Mesenteric fat pad (tissue), 1 donor: Measurements from ENCODE around the gene FAM114A2. TPM values are rescaled to one million over a fixed set of nuclear protein-coding genes. Genes with fewer than 3 reads are reported as not detected.
"Not testable (repeated sequence)": the region's sequence is repeated elsewhere in the genome, so short reads cannot be mapped to it uniquely, and the experiment has no call there.

Source experiments
- DNase-seq: peaks from one replicate; pipeline ENCODE4 v3.0.0-alpha.2; 2020; ENCODE audit warnings: low spot score
- long read RNA-seq: library from polyadenylated mRNA; unstranded; transcript quantifications from one replicate; pipeline ENCODE4 v2.0.0, GENCODE V29; 2020
- total RNA-seq: library from RNA; stranded (reverse); fragmentation: NEBNext Ultra II Directional; extraction: Animal tissue kit (Norgen Biotek cat#: 25700); gene quantifications from one replicate; pipeline ENCODE4 v1.2.1, GENCODE V29; 2021
- donor health status: DM: yes; HTN: yes; CAD: no.

The FAM114A2 gene
- total RNA-seq = 29.2 TPM
- long read RNA-seq, full-length matches to known transcripts = 22 of 37 reads
- long read RNA-seq, partial matches to known transcripts = 9 of 37 reads
- long read RNA-seq, other reads (novel, unspliced or antisense) = 6 of 37 reads

GRCh38 chr5:154038707-154039457, at the start of gene FAM114A2, which contains the start of gene MFAP3:
Gene FAM114A2 (minus strand): TSS chr5:154038910. CDS start chr5:154034953, 3,957 bp downstream.
Gene MFAP3 (plus strand): TSS chr5:154038967. CDS start chr5:154049723, 10,756 bp downstream.
- peak; percentile 98 for DNase-seq

DNA sequence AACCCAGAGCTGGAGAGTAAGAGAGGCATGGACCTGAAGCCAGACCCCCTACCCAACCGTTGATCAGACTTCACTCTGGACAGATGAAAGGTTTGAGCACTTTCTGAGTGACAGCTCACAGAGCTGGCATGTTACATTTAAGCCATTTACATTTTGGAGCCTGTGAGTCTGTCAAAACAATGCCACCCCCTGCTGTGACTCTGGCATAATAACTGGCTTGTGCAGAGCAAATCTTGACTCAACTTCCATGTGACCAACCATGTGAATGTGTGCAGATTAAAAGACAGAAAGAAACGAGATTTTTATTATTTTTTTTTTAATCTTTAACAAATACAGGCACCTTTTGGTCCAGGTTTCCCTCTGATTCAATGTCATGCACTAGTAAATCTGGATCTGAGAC, 48.5 kb upstream of the FAM114A2 start:
- no peak for DNase-seq

DNA sequence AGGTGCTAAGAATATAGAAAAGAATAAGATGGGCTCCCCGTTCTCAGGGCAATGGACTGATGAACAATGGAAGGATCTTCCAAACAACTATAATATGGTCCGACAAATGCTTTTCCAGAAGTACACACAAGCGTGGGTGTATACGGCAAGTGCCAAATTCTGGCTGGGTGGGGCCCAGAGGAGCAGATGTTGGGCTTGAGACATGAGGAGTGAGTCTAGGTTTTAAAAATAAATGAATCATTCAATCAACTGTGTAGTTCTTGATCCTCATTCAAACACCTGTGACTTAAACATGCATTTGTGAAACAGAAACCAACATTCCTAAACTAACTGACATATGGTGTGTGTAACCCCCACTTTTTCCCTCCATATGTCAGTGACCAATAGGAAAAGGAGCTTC, 47.9 kb upstream of the FAM114A2 start:
- DNase-seq = no peak

- no peak for DNase-seq
These were observed 47.4 kb upstream of the FAM114A2 start for GRCh38 chr5:154086146-154086545.

GRCh38 chr5:154084062-154084639, 45.4 kb upstream of the FAM114A2 start:
- no peak for DNase-seq

DNA sequence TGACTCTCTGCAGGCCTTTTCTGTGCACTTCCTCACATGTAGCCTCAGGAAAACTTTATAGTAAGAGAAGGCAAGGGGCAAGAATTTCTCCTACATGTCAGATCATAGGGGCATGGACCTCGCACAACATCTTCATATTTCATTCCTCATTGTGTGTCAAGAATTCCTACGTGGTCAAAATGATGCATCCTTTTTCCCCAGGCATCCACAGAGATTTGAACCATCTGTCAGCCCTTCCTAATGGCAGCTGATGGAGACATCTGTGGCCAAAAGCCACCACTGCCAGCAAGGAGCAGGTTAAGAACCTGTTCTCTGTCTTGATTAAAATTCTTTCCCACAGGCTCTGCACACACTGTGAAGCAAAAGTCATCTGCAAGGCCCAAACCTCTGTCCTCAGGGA, 42.5 kb upstream of the FAM114A2 start:
- DNase-seq = no peak

GRCh38 chr5:154078272-154078671, 39.6 kb upstream of the FAM114A2 start:
- DNase-seq = no peak

- no peak for DNase-seq
These were observed 39.0 kb upstream of the FAM114A2 start for GRCh38 chr5:154077696-154078095.

- no peak for DNase-seq
These were observed 37.7 kb upstream of the FAM114A2 start for GRCh38 chr5:154076240-154076922.

DNA sequence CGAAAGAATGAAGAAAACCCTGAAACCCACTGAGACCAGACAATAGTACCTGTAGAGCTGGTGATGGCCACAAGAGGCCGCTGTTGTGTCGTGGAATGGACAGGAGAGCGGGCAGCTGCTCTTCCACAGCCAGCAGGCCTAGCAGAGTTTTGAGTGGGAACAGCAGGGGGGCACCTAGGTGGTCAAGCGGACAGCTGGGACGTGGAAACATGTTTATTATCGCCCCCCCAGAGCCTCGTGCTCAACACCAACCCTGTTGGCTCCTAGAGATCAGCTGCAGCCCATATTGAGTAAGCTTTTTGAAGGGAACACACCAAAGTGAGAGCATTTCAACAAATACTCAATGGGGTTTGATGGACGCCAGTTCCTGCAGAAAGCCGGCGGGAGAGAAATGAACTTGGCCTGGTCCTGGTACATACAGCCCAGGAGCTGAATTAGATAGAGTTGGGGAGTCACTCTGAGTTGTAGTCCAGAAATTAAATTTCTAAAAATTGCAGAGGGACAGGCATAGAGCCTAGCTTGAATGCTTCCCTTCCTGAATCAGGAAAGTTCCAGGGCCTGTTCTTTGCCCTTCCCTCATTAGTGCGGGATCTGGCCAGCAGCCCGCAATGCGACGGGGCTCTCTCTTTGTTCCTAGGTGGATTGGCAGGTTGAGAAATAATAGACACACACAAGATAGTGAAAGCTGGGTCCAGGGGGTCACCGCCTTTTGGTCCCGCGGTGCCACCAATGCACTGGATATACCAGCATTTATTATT, 33.9 kb upstream of the FAM114A2 start:
- DNase-seq = peak; percentile 91

- no peak for DNase-seq
These were observed 33.2 kb upstream of the FAM114A2 start for GRCh38 chr5:154071799-154072413.

DNA sequence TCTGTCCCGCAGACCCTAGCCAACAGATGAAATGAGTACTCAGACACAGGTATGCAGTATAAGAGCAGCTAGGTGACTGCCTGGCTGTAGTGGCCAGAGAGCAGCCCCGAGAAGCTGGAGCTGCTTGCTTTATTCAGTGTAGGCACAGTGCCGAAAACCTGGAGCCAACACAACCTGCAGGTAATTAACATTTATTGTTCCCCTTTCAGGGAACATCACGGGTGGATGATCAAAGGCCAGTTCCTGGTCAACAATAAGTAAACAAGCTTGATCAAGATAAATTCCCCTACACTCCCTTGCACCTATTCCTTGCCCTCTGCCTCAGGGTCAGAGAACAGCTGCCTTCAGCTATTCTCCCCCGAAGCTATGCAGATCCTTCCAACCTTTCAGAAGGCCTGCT, 31.1 kb upstream of the FAM114A2 start:
- not testable (repeated sequence) for DNase-seq

GRCh38 chr5:154065971-154066370, 27.3 kb upstream of the FAM114A2 start:
- DNase-seq = no peak

DNA sequence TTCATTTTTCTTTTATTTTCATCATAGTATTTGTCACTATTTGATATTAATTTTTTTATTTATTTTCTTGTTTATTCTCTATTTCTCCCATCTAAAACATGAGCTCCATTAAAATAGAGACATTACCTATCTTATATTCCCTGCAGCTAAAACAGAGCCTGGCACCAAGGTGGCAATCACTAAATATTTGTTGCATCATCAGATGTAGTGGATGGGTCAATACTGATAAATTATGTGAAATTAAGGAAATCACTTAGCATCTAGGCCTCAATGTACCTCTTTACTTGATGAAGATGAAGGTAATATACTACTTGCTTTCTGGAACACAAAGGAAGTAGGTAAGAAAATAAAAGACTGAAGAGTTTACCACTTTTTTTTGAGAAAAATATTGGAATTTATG, 24.7 kb upstream of the FAM114A2 start:
- no peak for DNase-seq

DNA sequence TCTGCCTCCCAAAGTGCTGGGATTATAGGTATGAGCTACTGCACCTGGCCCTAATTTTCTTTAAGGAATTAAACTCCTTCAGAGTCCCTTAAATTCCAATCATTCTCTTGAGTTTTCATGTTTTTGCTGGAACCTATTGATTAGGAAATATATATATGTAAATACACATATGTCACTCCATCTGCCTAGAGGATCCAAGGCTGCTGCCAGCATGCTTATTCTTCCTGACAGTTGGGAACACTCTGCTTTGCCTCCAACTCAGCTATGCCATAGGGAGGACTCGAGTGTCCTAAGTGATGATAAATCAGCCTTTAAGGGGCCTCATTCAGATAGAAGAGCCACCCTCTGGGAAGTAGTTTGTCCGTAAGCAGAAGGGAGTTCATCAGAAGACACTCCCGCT, 21.9 kb upstream of the FAM114A2 start:
- no peak for DNase-seq

DNA sequence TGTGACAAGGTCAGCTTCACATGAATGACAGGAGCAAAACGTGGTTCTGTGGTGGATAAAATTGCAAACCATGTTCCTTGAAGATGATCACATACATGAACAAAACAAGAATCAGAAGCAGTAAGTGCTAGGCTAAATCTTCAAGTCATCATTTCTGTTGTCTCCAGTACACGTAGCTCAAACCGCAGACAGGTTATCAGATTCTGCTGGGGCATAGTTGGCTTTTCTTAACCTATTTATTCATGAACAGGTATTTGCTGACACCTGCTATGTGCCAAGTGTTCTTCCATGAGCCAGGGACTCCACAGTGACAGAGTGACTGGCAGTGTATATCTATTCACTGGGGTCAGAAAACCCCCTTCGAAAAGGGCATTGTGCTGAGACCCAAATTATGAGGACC, 20.9 kb upstream of the FAM114A2 start:
- DNase-seq = no peak

GRCh38 chr5:154059039-154059430, 20.3 kb upstream of the FAM114A2 start:
- no peak for DNase-seq

- no peak for DNase-seq
These were observed 19.6 kb upstream of the FAM114A2 start for GRCh38 chr5:154058055-154059038.

GRCh38 chr5:154055201-154055600, 16.5 kb upstream of the FAM114A2 start:
- no peak for DNase-seq

- DNase-seq = no peak
These were observed 14.8 kb upstream of the FAM114A2 start for GRCh38 chr5:154053468-154053867.
